Measurements from ENCODE around the gene SLC10A7. TPM values are rescaled to one million over a fixed set of nuclear protein-coding genes. Genes with fewer than 3 reads are reported as not detected.

SLC10A7 gene
- total RNA-seq, 1 experiment from 2014 or later, result 3.9 TPM

- H2BK20ac ChIP-seq (ENCODE audit: low read depth, low read length, poor library complexity, severe bottlenecking), result no peak overlapping the region
- H2AFZ ChIP-seq (ENCODE audit: low read length), result no peak overlapping the region
- H2BK15ac ChIP-seq (ENCODE audit: low read depth, low read length), result no peak overlapping the region
- no peak overlapping the region for H4K91ac ChIP-seq (ENCODE audit: insufficient read length, low read depth, low read length)
- H3K4ac ChIP-seq (ENCODE audit: low read depth, low read length), result no peak overlapping the region
- DNase-seq, result no peak
- H3K23me2 ChIP-seq (ENCODE audit: insufficient read length, low read depth, low read length, poor library complexity, severe bottlenecking), result no peaks in the 10 kb centered on the region
- Mint-ChIP-seq H3K36me3 (ENCODE audit: insufficient read depth in 1 of 3, low read depth in 3 of 3) (no peaks in the 10 kb centered on the region), H3K27me3 (ENCODE audit: low read depth) (no peaks in the 10 kb centered on the region), H3K4me3 (no peak overlapping the region), H3K27ac (no peak overlapping the region), H3K9me3 (no peaks in the 10 kb centered on the region), H3K4me1 (no peaks in the 10 kb centered on the region)
- H4K8ac ChIP-seq (replicated peaks; ENCODE audit: insufficient read length, low read depth, low read length), result no peak overlapping the region
- TF ChIP-seq CTCF (conservative IDR thresholded peaks at IDR 0.05), result no peak
- H2BK12ac ChIP-seq (ENCODE audit: insufficient read length, low read depth, low read length), result no peak overlapping the region
- no peaks in the 10 kb centered on the region for H3K9me3 ChIP-seq (ENCODE audit: control insufficient read depth, low read depth, low read length)
- H3K4me2 ChIP-seq (ENCODE audit: insufficient read depth, insufficient read length, low read length), result no peak overlapping the region
- H3K14ac ChIP-seq (ENCODE audit: insufficient read depth, low read length), result no peak overlapping the region
- WGBS (ENCODE audit: extremely low coverage, insufficient read length, low lambda C conversion rate), result no CpG with 5 or more reads among the region's 4 CpGs
- H2BK5ac ChIP-seq (ENCODE audit: insufficient read length, low read length), result no peak overlapping the region
- no peaks in the 10 kb centered on the region for H3K79me2 ChIP-seq (ENCODE audit: insufficient read depth, low read length)
- H3K23ac ChIP-seq (ENCODE audit: insufficient read length, low read depth, low read length), result no peak overlapping the region
- no peak overlapping the region for H2AK5ac ChIP-seq (ENCODE audit: insufficient read length, low read length)
- no peaks in the 10 kb centered on the region for H3K4me1 ChIP-seq (ENCODE audit: insufficient read depth, low read length)
- no peak overlapping the region for H3T11ph ChIP-seq (ENCODE audit: low read length)
- H3K56ac ChIP-seq (ENCODE audit: insufficient read length, low read depth, low read length), result no peak overlapping the region
- H3K27me3 ChIP-seq (ENCODE audit: insufficient read depth, low read length), result no peaks in the 10 kb centered on the region
- no peak overlapping the region for H3K18ac ChIP-seq (ENCODE audit: insufficient read length, low read depth, low read length)
- H4K20me1 ChIP-seq (ENCODE audit: control insufficient read depth, insufficient read depth, insufficient read length), result no peaks in the 10 kb centered on the region
- H4K5ac ChIP-seq (ENCODE audit: insufficient read length, low read depth, low read length), result no peak overlapping the region
- no peaks in the 10 kb centered on the region for H3K79me1 ChIP-seq (ENCODE audit: insufficient read depth, low read depth, low read length, poor library complexity, severe bottlenecking)
- no peak overlapping the region for H3K27ac ChIP-seq (ENCODE audit: insufficient read length, low read depth, low read length)
- no peak overlapping the region for H3K9ac ChIP-seq (ENCODE audit: extremely low read depth, insufficient read length, low read length)
- H2BK120ac ChIP-seq (ENCODE audit: low read depth, low read length, poor library complexity, severe bottlenecking), result no peak overlapping the region
Observed at GRCh38 chr4:146498291-146498690, 23.4 kb downstream of the SLC10A7 start.
